K562 (cell line): ENCODE results near the gene RGS6. TPM values are rescaled to one million over a fixed set of nuclear protein-coding genes. Genes with fewer than 3 reads are reported as not detected.

Experiments used
- MEIS2 ChIP-seq: fragments of 450-650 bp; IDR thresholded peaks from 2 replicates; pipeline ENCODE4 v1.6.1; 2014; ENCODE audit warnings: mild to moderate bottlenecking; ENCODE audit not compliant: partially characterized antibody
- MGA ChIP-seq: fragments of 450-650 bp; IDR thresholded peaks from 2 replicates; pipeline ENCODE4 v1.6.1; 2016; ENCODE audit warnings: mild to moderate bottlenecking, moderate library complexity
- NRF1 ChIP-seq, 2 experiments: fragments of 450-650 bp; IDR thresholded peaks in 1 of 2; conservative IDR thresholded peaks in 1 of 2; 2 replicates each; pipeline ENCODE4 v1.6.1; 2014; ENCODE audit warnings: mild to moderate bottlenecking in 2 of 2
- PRPF4 ChIP-seq: fragments of 200-400 bp; formaldehyde crosslinking; IDR thresholded peaks from one replicate; pipeline ENCODE4 v1.6.1; 2017; ENCODE audit warnings: low read length, low read depth, mild to moderate bottlenecking; ENCODE audit not compliant: insufficient read depth, poor library complexity, severe bottlenecking
- ZNF398 ChIP-seq: fragments of 250-450 bp; sonication (Bioruptor Pico); IDR thresholded peaks from 2 replicates; pipeline ENCODE4 v1.8.0; 2021; ENCODE audit warnings: moderate library complexity, mild to moderate bottlenecking, inconsistent platforms
- ZNF77 ChIP-seq: fragments of 250-450 bp; sonication (Bioruptor Pico); IDR thresholded peaks from 2 replicates; pipeline ENCODE4 v1.5.0; 2020
- polyA plus RNA-seq, 8 experiments: library from polyadenylated mRNA; depleted of rRNA in 4 of 8; stranded (reverse) in 5 of 8; unstranded in 3 of 8; fragments of >200 nt; fragmentation: Nextera tagmentation in 2 of 8; fragmentation: Illumina TruSeq in 1 of 8; extraction: Ambion mirVana in 2 of 8; extraction: Trizol in 1 of 8; gene quantifications; 2 replicates each; pipeline versions ENCODE4 v1.2.1 to v1.2.3, GENCODE V29; 2011 to 2014; ENCODE audit warnings: inconsistent platforms in 1 of 8, missing spikeins in 1 of 8
- total RNA-seq, 7 experiments: library from RNA; depleted of rRNA in 6 of 7; stranded (reverse); fragments of >200 nt in 6 of 7; fragmentation: Illumina TruSeq in 2 of 7; extraction: Trizol in 2 of 7; gene quantifications; 2 replicates each; pipeline versions ENCODE4 v1.2.1 to v1.2.3, GENCODE V29; 2011 to 2021; ENCODE audit warnings: low replicate concordance in 1 of 7
- TF ChIP-seq, protein P1 (sequence below): sonication (generic); formaldehyde crosslinking; IDR thresholded peaks from 2 replicates; pipeline ENCODE4 v1.8.0; 2023; ENCODE audit warnings: mild to moderate bottlenecking, missing genetic modification reagents

The RGS6 gene
- total and polyA plus RNA-seq, 9 of the 15 experiments (the other 6 are each of a cell fraction or from before 2014, with no cell fraction given), result not detected

DNA sequence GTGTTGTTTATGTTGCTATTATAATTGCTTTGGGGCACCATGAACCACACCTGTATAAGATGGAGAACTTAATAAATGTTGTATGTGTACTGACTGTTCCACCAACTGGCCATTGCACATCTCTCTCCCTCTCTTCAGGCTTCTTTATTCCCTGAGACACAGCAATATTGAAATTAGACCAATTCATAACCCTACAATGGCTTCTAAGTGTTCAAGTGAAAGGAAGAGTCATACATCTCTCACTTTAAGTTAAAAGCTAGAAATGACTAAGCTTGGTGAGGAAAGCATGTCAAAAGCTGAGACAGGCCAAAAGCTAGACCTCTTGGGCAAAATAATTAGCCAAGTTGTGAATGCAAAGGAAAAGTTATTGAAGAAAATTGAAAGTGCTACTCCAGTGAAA lies 373.3 kb downstream of the RGS6 start (continued):
- TF ChIP-seq ZNF398 (CRISPR knock-in tag) (no peak), MGA (no peak), ZNF77 (CRISPR knock-in tag) (no peak), MEIS2 (no peak), PRPF4 (no peak), NRF1 (conservative IDR thresholded peaks at IDR 0.05 in 1 of 2, IDR thresholded peaks at IDR 0.05 in 1 of 2) (no peak)
- TF ChIP-seq, protein P1, sequence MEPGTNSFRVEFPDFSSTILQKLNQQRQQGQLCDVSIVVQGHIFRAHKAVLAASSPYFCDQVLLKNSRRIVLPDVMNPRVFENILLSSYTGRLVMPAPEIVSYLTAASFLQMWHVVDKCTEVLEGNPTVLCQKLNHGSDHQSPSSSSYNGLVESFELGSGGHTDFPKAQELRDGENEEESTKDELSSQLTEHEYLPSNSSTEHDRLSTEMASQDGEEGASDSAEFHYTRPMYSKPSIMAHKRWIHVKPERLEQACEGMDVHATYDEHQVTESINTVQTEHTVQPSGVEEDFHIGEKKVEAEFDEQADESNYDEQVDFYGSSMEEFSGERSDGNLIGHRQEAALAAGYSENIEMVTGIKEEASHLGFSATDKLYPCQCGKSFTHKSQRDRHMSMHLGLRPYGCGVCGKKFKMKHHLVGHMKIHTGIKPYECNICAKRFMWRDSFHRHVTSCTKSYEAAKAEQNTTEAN (CRISPR knock-in tag), result no peak
